PC-9 (cell line): ENCODE data around the gene PNMA1. TPM values are rescaled to one million over a fixed set of nuclear protein-coding genes. Genes with fewer than 3 reads are reported as not detected.

Source experiments
- BruUV-seq: library from RNA; stranded (reverse); fragments of 400-500 nt; replicated peaks from 2 replicates; lab custom pipeline; 2021; lab: Mats Ljungman, UMichigan
- CTCF ChIA-PET: fragments of 300-600 bp; sonication (Branson Sonifier 250); formaldehyde crosslinking; loops from one replicate; lab custom pipeline; 2022; ENCODE audit warnings: antibody characterized with exemption; lab: Charles Lee
- POLR2A ChIA-PET: fragments of 300-600 bp; sonication (Branson Sonifier 250); formaldehyde crosslinking; loops from one replicate; lab custom pipeline; 2022; ENCODE audit warnings: antibody characterized with exemption; ENCODE audit not compliant: unreplicated experiment; lab: Charles Lee
- DNase-seq, 2 experiments: peaks; one replicate each; pipeline versions ENCODE4 v3.0.0 to v3.0.0-alpha.2; 2015 to 2022; ENCODE audit warnings: mixed read lengths in 1 of 2
- H2AFZ ChIP-seq: fragments of 200-600 bp; sonication (generic); 2 replicates; pipeline ENCODE4 v1.8.1; 2017; ENCODE audit warnings: antibody characterized with exemption
- H3F3A ChIP-seq: fragments of 200-600 bp; sonication (generic); 2 replicates; pipeline ENCODE4 v1.8.1; 2017; ENCODE audit warnings: antibody characterized with exemption, mild to moderate bottlenecking, low read depth; ENCODE audit not compliant: insufficient read depth
- H3K27ac ChIP-seq: fragments of 200-600 bp; sonication (generic); 2 replicates; pipeline ENCODE4 v1.6.1; 2016; ENCODE audit warnings: mixed run types
- H3K27me3 ChIP-seq: fragments of 200-600 bp; sonication (generic); 2 replicates; pipeline ENCODE4 v1.6.1; 2016; ENCODE audit warnings: low read depth, mixed run types; ENCODE audit not compliant: insufficient read depth
- H3K36me3 ChIP-seq: fragments of 200-600 bp; sonication (generic); 2 replicates; pipeline ENCODE4 v1.6.1; 2016; ENCODE audit warnings: low read depth, mixed run types
- H3K4me1 ChIP-seq: fragments of 200-600 bp; sonication (generic); replicated peaks from 2 replicates; pipeline ENCODE4 v1.6.1; 2016; ENCODE audit warnings: mixed run types; ENCODE audit not compliant: insufficient read depth
- H3K4me2 ChIP-seq: fragments of 200-600 bp; sonication (generic); 2 replicates; pipeline ENCODE4 v1.6.1; 2017; ENCODE audit warnings: mixed run types
- H3K4me3 ChIP-seq: fragments of 200-600 bp; sonication (generic); 2 replicates; pipeline ENCODE4 v1.6.1; 2016; ENCODE audit warnings: mixed run types
- H3K79me2 ChIP-seq: fragments of 200-600 bp; sonication (generic); 2 replicates; pipeline ENCODE4 v1.6.1; 2017; ENCODE audit warnings: low read depth, mixed run types
- H3K9me2 ChIP-seq: fragments of 200-600 bp; sonication (generic); 2 replicates; pipeline ENCODE4 v1.8.1; 2017; ENCODE audit warnings: mild to moderate bottlenecking; ENCODE audit not compliant: insufficient read depth
- H3K9me3 ChIP-seq: fragments of 200-600 bp; sonication (generic); 2 replicates; pipeline ENCODE4 v1.8.1; 2016; ENCODE audit warnings: low read depth; ENCODE audit not compliant: insufficient read depth
- H4K20me1 ChIP-seq: fragments of 200-600 bp; sonication (generic); 2 replicates; pipeline ENCODE4 v1.8.1; 2017; ENCODE audit not compliant: insufficient read depth
- CTCF ChIP-seq: fragments of 200-600 bp; sonication (generic); conservative IDR thresholded peaks from 2 replicates; pipeline ENCODE4 v1.6.1; 2017; ENCODE audit warnings: mixed run types, antibody characterized with exemption, mild to moderate bottlenecking, moderate library complexity
- EZH2 ChIP-seq: fragments of 200-600 bp; sonication (generic); IDR thresholded peaks from 2 replicates; pipeline ENCODE4 v1.8.0; 2017; ENCODE audit warnings: antibody characterized with exemption, low read depth
- intact Hi-C: fragments of 100-400 bp; cut with micrococcal nuclease; formaldehyde crosslinking; loops from one replicate; pipeline ENCODE4 v1.10.0; 2022; ENCODE audit not compliant: unreplicated experiment
- total RNA-seq: library from RNA; stranded (reverse); gene quantifications from 2 replicates; pipeline ENCODE4 v1.2.3, GENCODE V29; 2021

Gene PNMA1
- total RNA-seq, 1 experiment from 2014 or later: 13.6 TPM

- no peak overlapping the region for H3K4me2 ChIP-seq
- H3K4me3 ChIP-seq: no peak overlapping the region
- peak overlapping the region; percentile 12; the same call in 1 of the 2 replicates for H3K27ac ChIP-seq
- H3K9me2 ChIP-seq: no peaks in the 10 kb centered on the region
- DNase-seq: no peak
- H3K9me3 ChIP-seq: no peaks in the 10 kb centered on the region
- 0 out of 2 replicates have a peak, but pooled peaks cover 7% of the 10 kb centered on the region for H3K36me3 ChIP-seq
- intact Hi-C loops: no loop called here
- ChIA-PET CTCF (no interaction called here), POLR2A (interaction anchor here (0.7 to 0.9 kb wide), 2 partner anchors 8 to 28 kb away, joined by 7 to 34 read pairs; a partner anchor contains a TSS)
- no peak for TF ChIP-seq CTCF
- no peaks in the 10 kb centered on the region; the same call in 1 of the 2 replicates for H4K20me1 ChIP-seq
- BruUV-seq: no TSS peak
- peaks cover 34% of the 10 kb centered on the region for H3K79me2 ChIP-seq
- peaks cover 23% of the 10 kb centered on the region for H3F3A ChIP-seq
- peaks cover 26% of the 10 kb centered on the region for H3K4me1 ChIP-seq
- H2AFZ ChIP-seq: no peak overlapping the region
- no peaks in the 10 kb centered on the region for H3K27me3 ChIP-seq
Measured at GRCh38 chr14:73732006-73732405, 17.8 kb upstream of the PNMA1 start.

- H3K9me2 ChIP-seq: no peaks in the 10 kb centered on the region
- H3K4me2 ChIP-seq: no peak overlapping the region
- TF ChIP-seq EZH2 (no peak), CTCF (no peak)
- POLR2A ChIA-PET: interaction anchor here (0.5 to 0.9 kb wide), 4 partner anchors 8 to 110 kb away, joined by 3 to 34 read pairs (median 4); a partner anchor contains a TSS
- peaks cover 19% of the 10 kb centered on the region for H3F3A ChIP-seq
- DNase-seq: no peak
- no peak overlapping the region for H2AFZ ChIP-seq
- 0 out of 2 replicates have a peak, but pooled peaks cover 7% of the 10 kb centered on the region for H3K36me3 ChIP-seq
- H4K20me1 ChIP-seq: no peaks in the 10 kb centered on the region; the same call in 1 of the 2 replicates
- BruUV-seq: no TSS peak
- no peaks in the 10 kb centered on the region for H3K9me3 ChIP-seq
- H3K27me3 ChIP-seq: no peaks in the 10 kb centered on the region
- no peak overlapping the region for H3K4me3 ChIP-seq
- H3K4me1 ChIP-seq: peaks cover 35% of the 10 kb centered on the region
- CTCF ChIA-PET: interaction anchor here (0.8 to 1.6 kb wide), 2 partner anchors 14 to 27 kb away, joined by 3 to 5 read pairs; no protein-coding TSS in a partner anchor
- no peak overlapping the region for H3K27ac ChIP-seq
- intact Hi-C loops: no loop called here
- peaks cover 29% of the 10 kb centered on the region for H3K79me2 ChIP-seq
Measured at GRCh38 chr14:73731111-73731510, 16.9 kb upstream of the PNMA1 start.

GRCh38 chr14:73729556-73730265 lies 15.5 kb upstream of the PNMA1 start:
- H4K20me1 ChIP-seq: no peaks in the 10 kb centered on the region; the same call in 1 of the 2 replicates
- no peaks in the 10 kb centered on the region for H3K27me3 ChIP-seq
- H3K36me3 ChIP-seq: peaks cover 12% of the 10 kb centered on the region; the same call in 1 of the 2 replicates
- TF ChIP-seq CTCF: no peak
- TF ChIP-seq EZH2: no peak
- peaks cover 49% of the 10 kb centered on the region for H3K4me1 ChIP-seq
- BruUV-seq: no TSS peak
- H3K4me3 ChIP-seq: no peak overlapping the region
- peaks cover 32% of the 10 kb centered on the region for H3F3A ChIP-seq
- H3K9me3 ChIP-seq: no peaks in the 10 kb centered on the region
- no peak overlapping the region for H3K4me2 ChIP-seq
- peaks cover 28% of the 10 kb centered on the region for H3K79me2 ChIP-seq
- intact Hi-C loops: loop anchor here (2.0 to 10.0 kb wide), 2 partner anchors 29 to 305 kb away; no protein-coding TSS in a partner anchor
- ChIA-PET POLR2A (interaction anchor here (0.7 kb wide), 1 partner anchor 83 kb away, joined by 3 read pairs; no protein-coding TSS in a partner anchor), CTCF (interaction anchor here (0.6 to 1.6 kb wide), 7 partner anchors 11 to 158 kb away, joined by 3 to 12 read pairs (median 4); no protein-coding TSS in a partner anchor)
- no peak overlapping the region for H2AFZ ChIP-seq
- peak overlapping the region; percentile 34; the same call in 1 of the 2 replicates for H3K27ac ChIP-seq
- DNase-seq: no peak
- H3K9me2 ChIP-seq: no peaks in the 10 kb centered on the region
